DOHH2 (cell line): ENCODE results near the gene PHACTR1.

Source experiments
- CTCF ChIP-seq: fragments of 200-600 bp; sonication (generic); IDR thresholded peaks from one replicate; pipeline ENCODE4 v1.5.1; 2014; ENCODE audit warnings: antibody characterized with exemption, mild to moderate bottlenecking, low read depth, low read length; ENCODE audit not compliant: poor library complexity, severe bottlenecking
- EZH2phosphoT487 ChIP-seq: fragments of 200-600 bp; sonication (generic); IDR thresholded peaks from 2 replicates; pipeline ENCODE4 v1.6.1; 2017; ENCODE audit warnings: borderline replicate concordance, mild to moderate bottlenecking, antibody characterized with exemption, low read length, moderate library complexity, mixed read lengths

- TF ChIP-seq CTCF (no peak), EZH2phosphoT487 (no peak)
Measured at GRCh38 chr6:12725263-12725662, 8.7 kb downstream of the PHACTR1 start.
